IMR-90 (cell line): ENCODE data around the gene RNF112. TPM values are rescaled to one million over a fixed set of nuclear protein-coding genes. Genes with fewer than 3 reads are reported as not detected.

ENCODE experiments used
- ATAC-seq: fragments of 200-7000 bp; cut with Tn5 transposase; 2 replicates; pipeline ENCODE4 v1.9.1; 2020; ENCODE audit warnings: low read depth, mild to moderate bottlenecking, moderate library complexity
- BruUV-seq: library from RNA; stranded (reverse); fragments of 400-500 nt; replicated peaks from 2 replicates; lab custom pipeline; 2021; lab: Mats Ljungman, UMichigan
- CTCF ChIA-PET: fragments of 300-600 bp; formaldehyde crosslinking; extraction: SDS; loops from one replicate; lab custom pipeline; 2021; ENCODE audit warnings: antibody characterized with exemption; lab: Yijun Ruan, JAX
- POLR2A ChIA-PET: fragments of 300-600 bp; sonication (Branson Sonifier 250); formaldehyde crosslinking; loops from one replicate; lab custom pipeline; 2022; ENCODE audit warnings: antibody characterized with exemption; ENCODE audit not compliant: unreplicated experiment; lab: Charles Lee
- DNase-seq: peaks from one replicate; pipeline ENCODE4 v3.0.0; 2013
- H2AFZ ChIP-seq: replicated peaks from 2 replicates; pipeline ENCODE3; 2013; ENCODE audit warnings: low read length, mild to moderate bottlenecking; ENCODE audit not compliant: poor library complexity
- H2AK5ac ChIP-seq: 2 replicates; pipeline ENCODE4 v1.6.1; 2013; ENCODE audit warnings: low read depth, low read length, inconsistent platforms
- H2AK9ac ChIP-seq: replicated peaks from 2 replicates; pipeline ENCODE3; 2013; ENCODE audit warnings: mild to moderate bottlenecking, low read depth, low read length, moderate library complexity; ENCODE audit not compliant: poor library complexity
- H2BK120ac ChIP-seq: 2 replicates; pipeline ENCODE4 v1.6.1; 2013; ENCODE audit warnings: low read depth, low read length, inconsistent platforms
- H2BK15ac ChIP-seq: 3 replicates; pipeline ENCODE4 v1.6.1; 2013; ENCODE audit warnings: low read depth, low read length, inconsistent platforms
- H2BK20ac ChIP-seq: 2 replicates; pipeline ENCODE4 v1.6.1; 2013; ENCODE audit warnings: low read depth, mild to moderate bottlenecking, inconsistent platforms, low read length, moderate library complexity
- H2BK5ac ChIP-seq: 2 replicates; pipeline ENCODE4 v1.6.1; 2013; ENCODE audit warnings: mild to moderate bottlenecking, low read depth, low read length, inconsistent platforms; ENCODE audit not compliant: poor library complexity, severe bottlenecking
- H3K14ac ChIP-seq: replicated peaks from 2 replicates; pipeline ENCODE4 v1.6.1; 2013; ENCODE audit warnings: low read depth, low read length, inconsistent platforms
- H3K18ac ChIP-seq: 2 replicates; pipeline ENCODE4 v1.6.1; 2013; ENCODE audit warnings: low read depth, low read length, control low read depth
- H3K23ac ChIP-seq: 2 replicates; pipeline ENCODE4 v1.6.1; 2013; ENCODE audit warnings: low read depth, low read length, inconsistent platforms
- H3K27ac ChIP-seq: 2 replicates; pipeline ENCODE4 v1.5.1; 2013; ENCODE audit warnings: mild to moderate bottlenecking, control low read depth, low read length; ENCODE audit not compliant: insufficient read depth
- H3K27me3 ChIP-seq: 2 replicates; pipeline ENCODE4 v1.6.1; 2013; ENCODE audit warnings: low read length; ENCODE audit not compliant: control insufficient read depth, insufficient read depth
- H3K36me3 ChIP-seq: 2 replicates; pipeline ENCODE4 v1.6.1; 2013; ENCODE audit warnings: low read length, mixed read lengths; ENCODE audit not compliant: control insufficient read depth, insufficient read depth
- H3K4ac ChIP-seq: 2 replicates; pipeline ENCODE4 v1.6.1; 2013; ENCODE audit warnings: low read depth, low read length, inconsistent platforms
- H3K4me1 ChIP-seq: 2 replicates; pipeline ENCODE4 v1.6.1; 2013; ENCODE audit warnings: low read length, mixed read lengths; ENCODE audit not compliant: control insufficient read depth, insufficient read depth
- H3K4me2 ChIP-seq: 2 replicates; pipeline ENCODE4 v1.6.1; 2013; ENCODE audit warnings: low read depth, mild to moderate bottlenecking, control low read depth, low read length, moderate library complexity
- H3K4me3 ChIP-seq: 2 replicates; pipeline ENCODE4 v1.5.1; 2013; ENCODE audit warnings: low read depth, mild to moderate bottlenecking, control low read depth, low read length, moderate library complexity; ENCODE audit not compliant: insufficient read depth
- H3K56ac ChIP-seq: 2 replicates; pipeline ENCODE4 v1.6.1; 2013; ENCODE audit warnings: low read length, inconsistent platforms; ENCODE audit not compliant: insufficient read depth; ENCODE audit errors: extremely low read depth
- H3K79me1 ChIP-seq, 2 experiments: 2 replicates each; pipeline ENCODE4 v1.6.1; 2013; ENCODE audit warnings: low read length in 2 of 2, inconsistent platforms in 1 of 2, low read depth in 1 of 2
- H3K9ac ChIP-seq: 2 replicates; pipeline ENCODE4 v1.6.1; 2013; ENCODE audit warnings: low read depth, low read length, control low read depth
- H3K9me1 ChIP-seq: 2 replicates; pipeline ENCODE4 v1.6.1; 2013; ENCODE audit warnings: low read length, inconsistent platforms; ENCODE audit not compliant: insufficient read depth
- H3K9me3 ChIP-seq: 2 replicates; pipeline ENCODE4 v1.6.1; 2013; ENCODE audit warnings: low read length; ENCODE audit not compliant: control insufficient read depth, insufficient read depth
- H4K20me1 ChIP-seq: 2 replicates; pipeline ENCODE4 v1.6.1; 2013; ENCODE audit warnings: low read length, inconsistent platforms; ENCODE audit not compliant: insufficient read depth
- H4K5ac ChIP-seq: 2 replicates; pipeline ENCODE4 v1.6.1; 2013; ENCODE audit warnings: mild to moderate bottlenecking, low read depth, low read length, control low read depth
- H4K8ac ChIP-seq, 2 experiments: 2 replicates each; pipeline ENCODE4 v1.6.1; 2013; ENCODE audit warnings: low read depth in 2 of 2, low read length in 2 of 2, control low read depth in 1 of 2, inconsistent platforms in 1 of 2
- H4K91ac ChIP-seq: 2 replicates; pipeline ENCODE4 v1.6.1; 2013; ENCODE audit warnings: low read depth, low read length, inconsistent platforms; ENCODE audit not compliant: insufficient read depth
- BHLHE40 ChIP-seq: fragments of 150-350 bp; IDR thresholded peaks from 2 replicates; pipeline ENCODE4 v1.6.1; 2016; ENCODE audit warnings: mild to moderate bottlenecking, low read depth, low read length
- CEBPB ChIP-seq: IDR thresholded peaks from 2 replicates; pipeline ENCODE4 v1.6.1; 2012; ENCODE audit warnings: low read depth, low read length, improper control_type of control experiment
- CHD1 ChIP-seq: IDR thresholded peaks from 2 replicates; pipeline ENCODE4 v1.6.1; 2012; ENCODE audit warnings: low read depth, low read length, improper control_type of control experiment
- FOS ChIP-seq: fragments of 150-350 bp; IDR thresholded peaks from 2 replicates; pipeline ENCODE4 v1.6.1; 2016; ENCODE audit warnings: low read depth, low read length
- MAFK ChIP-seq: IDR thresholded peaks from 2 replicates; pipeline ENCODE4 v1.6.1; 2012; ENCODE audit warnings: low read depth, low read length, improper control_type of control experiment
- MXI1 ChIP-seq: IDR thresholded peaks from 2 replicates; pipeline ENCODE4 v1.6.1; 2012; ENCODE audit warnings: low read depth, mild to moderate bottlenecking, low read length, moderate library complexity, borderline replicate concordance
- NFE2L2 ChIP-seq: fragments of 150-350 bp; IDR thresholded peaks from 2 replicates; pipeline ENCODE4 v1.6.1; 2016; ENCODE audit warnings: low read depth, mild to moderate bottlenecking, low read length
- RAD21 ChIP-seq: IDR thresholded peaks from 2 replicates; pipeline ENCODE4 v1.6.1; 2012; ENCODE audit warnings: low read length, improper control_type of control experiment
- RCOR1 ChIP-seq: IDR thresholded peaks from 2 replicates; pipeline ENCODE4 v1.6.1; 2012; ENCODE audit warnings: mild to moderate bottlenecking, low read length, improper control_type of control experiment; ENCODE audit not compliant: insufficient replicate concordance
- RFX5 ChIP-seq: IDR thresholded peaks from 2 replicates; pipeline ENCODE4 v1.8.0; 2012; ENCODE audit warnings: low read depth, mild to moderate bottlenecking, low read length, moderate library complexity
- SMC3 ChIP-seq: fragments of 150-350 bp; IDR thresholded peaks from 2 replicates; pipeline ENCODE4 v1.6.1; 2016; ENCODE audit warnings: low read depth, mild to moderate bottlenecking, antibody characterized with exemption, low read length, moderate library complexity
- WGBS, 2 experiments: methylation state at CpG; one replicate each; pipeline versions ENCODE4 v1.1.5 to v1.1.7; 2013; ENCODE audit warnings: missing lambda C conversion rate in 2 of 2; ENCODE audit not compliant: insufficient read length in 1 of 2; ENCODE audit errors: extremely low coverage in 2 of 2; 5-methylcytosine and 5-hydroxymethylcytosine counted together
- dilution Hi-C: fragments of 300-500 bp; cut with HindIII; formaldehyde crosslinking; loops from one replicate; pipeline ENCODE4 v1.14.3; 2018; ENCODE audit warnings: low sequenced_read_pairs; ENCODE audit not compliant: unreplicated experiment
- in situ Hi-C: fragments of 300-500 bp; cut with MboI; formaldehyde crosslinking; loops from 3 replicates; pipeline ENCODE4 v1.14.3; 2019; ENCODE audit warnings: low sequenced_read_pairs, inconsistent platforms, mixed read lengths
- intact Hi-C: fragments of 100-400 bp; cut with micrococcal nuclease; formaldehyde crosslinking; loops from 2 replicates; pipeline ENCODE4 v1.10.0; 2022
- polyA plus RNA-seq, 3 experiments: library from polyadenylated mRNA; depleted of rRNA; stranded (reverse); fragments of >200 nt; gene quantifications; 2 replicates each; pipeline ENCODE4 v1.2.3, GENCODE V29; 2012; ENCODE audit warnings: low replicate concordance in 1 of 3
- total RNA-seq: library from RNA; depleted of rRNA; stranded (reverse); fragments of >200 nt; gene quantifications from 2 replicates; pipeline ENCODE4 v1.2.3, GENCODE V29; 2012
- TF ChIP-seq, protein P1 (sequence below): fragments of 150-350 bp; IDR thresholded peaks from 2 replicates; pipeline ENCODE4 v1.6.1; 2017; ENCODE audit warnings: mild to moderate bottlenecking, antibody characterized with exemption, low read length, low read depth

Gene RNF112
- total and polyA plus RNA-seq, 2 of the 4 experiments (the other 2 are of a cell fraction) = 2.5 to 5.7 TPM

DNA sequence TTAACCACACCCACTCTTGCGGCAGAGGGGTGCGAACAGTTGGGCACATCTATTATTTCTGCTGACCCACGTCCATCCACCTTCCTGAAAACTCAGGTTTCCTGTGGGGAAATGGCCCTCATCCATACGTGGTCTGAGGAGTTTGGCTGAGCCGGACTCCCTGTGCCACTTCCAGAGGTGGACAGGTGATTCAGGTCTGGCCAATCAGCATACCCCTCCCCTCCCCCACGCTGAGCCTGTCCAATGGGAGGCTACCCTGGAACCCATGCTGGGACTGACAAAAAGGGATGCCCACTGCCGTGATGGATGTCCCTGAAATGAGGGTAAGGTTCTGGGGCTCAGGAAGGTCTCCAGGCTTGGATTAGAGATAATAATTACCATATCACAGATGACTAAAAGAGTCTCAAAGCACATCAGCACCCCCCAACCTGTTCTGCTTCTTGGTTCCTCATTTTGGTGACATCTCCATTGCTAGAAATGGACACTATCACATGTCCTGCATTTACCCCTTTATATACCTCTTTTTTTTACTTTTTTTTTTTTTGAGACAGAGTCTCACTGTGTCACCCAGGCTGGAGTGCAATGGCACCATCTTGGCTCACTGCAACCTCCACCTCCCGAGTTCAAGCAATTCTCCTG is 38.0 kb upstream of the RNF112 start:
- ATAC-seq (no peak), DNase-seq (no peak)
- H2BK15ac ChIP-seq = no peak overlapping the region
- H4K5ac ChIP-seq = no peak overlapping the region
- no peak overlapping the region for H2BK5ac ChIP-seq
- no peak overlapping the region for H3K56ac ChIP-seq
- no peak overlapping the region for H3K4ac ChIP-seq
- H2BK120ac ChIP-seq = no peak overlapping the region
- WGBS, 2 experiments = no CpG with 5 or more reads among the region's 8 CpGs
- no peak overlapping the region for H2AK5ac ChIP-seq
- H3K4me3 ChIP-seq = no peak overlapping the region
- H3K18ac ChIP-seq = no peak overlapping the region
- no peak overlapping the region for H2BK20ac ChIP-seq
- TF ChIP-seq MXI1 (no peak), FOS (no peak), SMC3 (no peak), RCOR1 (no peak), CEBPB (no peak), MAFK (no peak), NFE2L2 (no peak), RFX5 (no peak), RAD21 (no peak), BHLHE40 (no peak), CHD1 (no peak)
- TF ChIP-seq, protein P1, sequence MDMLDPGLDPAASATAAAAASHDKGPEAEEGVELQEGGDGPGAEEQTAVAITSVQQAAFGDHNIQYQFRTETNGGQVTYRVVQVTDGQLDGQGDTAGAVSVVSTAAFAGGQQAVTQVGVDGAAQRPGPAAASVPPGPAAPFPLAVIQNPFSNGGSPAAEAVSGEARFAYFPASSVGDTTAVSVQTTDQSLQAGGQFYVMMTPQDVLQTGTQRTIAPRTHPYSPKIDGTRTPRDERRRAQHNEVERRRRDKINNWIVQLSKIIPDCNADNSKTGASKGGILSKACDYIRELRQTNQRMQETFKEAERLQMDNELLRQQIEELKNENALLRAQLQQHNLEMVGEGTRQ = no peak
- no peak overlapping the region for H3K14ac ChIP-seq
- H2AK9ac ChIP-seq = no peak overlapping the region
- intact Hi-C loops (no loop called here), dilution Hi-C loops (no loop called here), in situ Hi-C loops (no loop called here)
- H3K4me1 ChIP-seq = 0 out of 2 replicates have a peak, but pooled peaks cover 4% of the 10 kb centered on the region
- no peak overlapping the region for H4K8ac ChIP-seq
- H3K27me3 ChIP-seq = no peaks in the 10 kb centered on the region
- ChIA-PET POLR2A (no interaction called here), CTCF (no interaction called here)
- H3K4me2 ChIP-seq = no peak overlapping the region
- peaks cover 2% of the 10 kb centered on the region; the same call in 1 of the 2 replicates for H3K36me3 ChIP-seq
- peaks cover 10 to 13% of the 10 kb centered on the region in 2 experiments for H3K79me1 ChIP-seq
- no peaks in the 10 kb centered on the region for H3K9me3 ChIP-seq
- H4K20me1 ChIP-seq = no peaks in the 10 kb centered on the region; the same call in 1 of the 2 replicates
- H3K23ac ChIP-seq = no peak overlapping the region
- no peak overlapping the region for H2AFZ ChIP-seq
- H3K9me1 ChIP-seq = peaks cover 3% of the 10 kb centered on the region; the same call in 1 of the 2 replicates
- H3K9ac ChIP-seq = no peak overlapping the region
- BruUV-seq = no TSS peak
- no peak overlapping the region for H4K91ac ChIP-seq
- no peak overlapping the region for H3K27ac ChIP-seq
